ENCODE data around the gene TUSC2. TPM values are rescaled to one million over a fixed set of nuclear protein-coding genes. Genes with fewer than 3 reads are reported as not detected.

TUSC2 gene
- total and polyA plus RNA-seq, 2 of the 13 experiments (the other 11 are each of a cell fraction or from before 2014, with no cell fraction given), result 36.7 to 39.1 TPM

DNA sequence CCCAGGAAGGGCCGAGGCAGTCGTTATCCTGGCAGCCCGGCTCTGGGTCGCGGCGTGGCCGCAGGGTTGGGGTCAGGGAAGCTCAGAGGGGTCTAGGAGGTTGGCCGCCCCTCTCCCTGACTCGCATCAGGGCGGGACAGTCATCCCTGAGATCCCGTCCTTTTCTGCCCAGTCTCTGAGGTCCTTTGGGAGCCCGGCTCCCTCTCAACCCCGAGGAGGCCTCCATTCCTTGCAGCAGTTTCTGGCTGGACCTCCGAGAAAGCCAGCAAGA lies 6.0 kb downstream of the TUSC2 start (continued):
- TF ChIP-seq ZNF230 (CRISPR knock-in tag; IDR thresholded peaks at IDR 0.05) (no peak), MTF2 (CRISPR knock-in tag; IDR thresholded peaks at IDR 0.05; ENCODE audit: borderline replicate concordance) (no peak), PHF21A (CRISPR knock-in tag; IDR thresholded peaks at IDR 0.05) (peak; percentile 29), ZNF564 (CRISPR knock-in tag; IDR thresholded peaks at IDR 0.05) (0 out of 2 replicates have a peak, but pooled peaks have one; percentile 17), TARDBP (CRISPR knock-in tag; IDR thresholded peaks at IDR 0.05) (peak; percentile 49; the same call in 1 of the 2 replicates), PHF20 (CRISPR knock-in tag; IDR thresholded peaks at IDR 0.05) (no peak), NR2F1 (CRISPR knock-in tag; IDR thresholded peaks at IDR 0.05) (no peak), ZNF30 (CRISPR knock-in tag; IDR thresholded peaks at IDR 0.05) (no peak), HIVEP1 (CRISPR knock-in tag; IDR thresholded peaks at IDR 0.05) (peak; percentile 19; the same call in 1 of the 2 replicates), POLR2G (IDR thresholded peaks at IDR 0.05; ENCODE audit: low read depth, low read length) (peak; percentile 79), RBFOX2 (IDR thresholded peaks at IDR 0.05; ENCODE audit: low read depth, low read length) (peak; percentile 83), SRSF4 (IDR thresholded peaks at IDR 0.05; ENCODE audit: low read depth, low read length, poor library complexity, severe bottlenecking) (no peak), ZNF7 (CRISPR knock-in tag; IDR thresholded peaks at IDR 0.05) (no peak), SMAD3 (CRISPR knock-in tag; IDR thresholded peaks at IDR 0.05) (no peak), ZNF10 (CRISPR knock-in tag; IDR thresholded peaks at IDR 0.05; ENCODE audit: borderline replicate concordance, low read depth) (no peak), MAZ (IDR thresholded peaks at IDR 0.05; ENCODE audit: borderline replicate concordance, low read depth, low read length) (no peak), MAZ (CRISPR knock-in tag; IDR thresholded peaks at IDR 0.05; ENCODE audit: low read depth) (peak; percentile 48), NFKB2 (CRISPR knock-in tag; IDR thresholded peaks at IDR 0.05; ENCODE audit: borderline replicate concordance) (0 out of 2 replicates have a peak, but pooled peaks have one; percentile 3), RARA (CRISPR knock-in tag; IDR thresholded peaks at IDR 0.05) (no peak; the same call in 1 of the 2 replicates)
- TF ChIP-seq, protein P1, sequence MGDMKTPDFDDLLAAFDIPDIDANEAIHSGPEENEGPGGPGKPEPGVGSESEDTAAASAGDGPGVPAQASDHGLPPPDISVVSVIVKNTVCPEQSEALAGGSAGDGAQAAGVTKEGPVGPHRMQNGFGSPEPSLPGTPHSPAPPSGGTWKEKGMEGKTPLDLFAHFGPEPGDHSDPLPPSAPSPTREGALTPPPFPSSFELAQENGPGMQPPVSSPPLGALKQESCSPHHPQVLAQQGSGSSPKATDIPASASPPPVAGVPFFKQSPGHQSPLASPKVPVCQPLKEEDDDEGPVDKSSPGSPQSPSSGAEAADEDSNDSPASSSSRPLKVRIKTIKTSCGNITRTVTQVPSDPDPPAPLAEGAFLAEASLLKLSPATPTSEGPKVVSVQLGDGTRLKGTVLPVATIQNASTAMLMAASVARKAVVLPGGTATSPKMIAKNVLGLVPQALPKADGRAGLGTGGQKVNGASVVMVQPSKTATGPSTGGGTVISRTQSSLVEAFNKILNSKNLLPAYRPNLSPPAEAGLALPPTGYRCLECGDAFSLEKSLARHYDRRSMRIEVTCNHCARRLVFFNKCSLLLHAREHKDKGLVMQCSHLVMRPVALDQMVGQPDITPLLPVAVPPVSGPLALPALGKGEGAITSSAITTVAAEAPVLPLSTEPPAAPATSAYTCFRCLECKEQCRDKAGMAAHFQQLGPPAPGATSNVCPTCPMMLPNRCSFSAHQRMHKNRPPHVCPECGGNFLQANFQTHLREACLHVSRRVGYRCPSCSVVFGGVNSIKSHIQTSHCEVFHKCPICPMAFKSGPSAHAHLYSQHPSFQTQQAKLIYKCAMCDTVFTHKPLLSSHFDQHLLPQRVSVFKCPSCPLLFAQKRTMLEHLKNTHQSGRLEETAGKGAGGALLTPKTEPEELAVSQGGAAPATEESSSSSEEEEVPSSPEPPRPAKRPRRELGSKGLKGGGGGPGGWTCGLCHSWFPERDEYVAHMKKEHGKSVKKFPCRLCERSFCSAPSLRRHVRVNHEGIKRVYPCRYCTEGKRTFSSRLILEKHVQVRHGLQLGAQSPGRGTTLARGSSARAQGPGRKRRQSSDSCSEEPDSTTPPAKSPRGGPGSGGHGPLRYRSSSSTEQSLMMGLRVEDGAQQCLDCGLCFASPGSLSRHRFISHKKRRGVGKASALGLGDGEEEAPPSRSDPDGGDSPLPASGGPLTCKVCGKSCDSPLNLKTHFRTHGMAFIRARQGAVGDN (CRISPR knock-in tag; IDR thresholded peaks at IDR 0.05), result 0 out of 2 replicates have a peak, but pooled peaks have one; percentile 41
- TF ChIP-seq, protein P2, sequence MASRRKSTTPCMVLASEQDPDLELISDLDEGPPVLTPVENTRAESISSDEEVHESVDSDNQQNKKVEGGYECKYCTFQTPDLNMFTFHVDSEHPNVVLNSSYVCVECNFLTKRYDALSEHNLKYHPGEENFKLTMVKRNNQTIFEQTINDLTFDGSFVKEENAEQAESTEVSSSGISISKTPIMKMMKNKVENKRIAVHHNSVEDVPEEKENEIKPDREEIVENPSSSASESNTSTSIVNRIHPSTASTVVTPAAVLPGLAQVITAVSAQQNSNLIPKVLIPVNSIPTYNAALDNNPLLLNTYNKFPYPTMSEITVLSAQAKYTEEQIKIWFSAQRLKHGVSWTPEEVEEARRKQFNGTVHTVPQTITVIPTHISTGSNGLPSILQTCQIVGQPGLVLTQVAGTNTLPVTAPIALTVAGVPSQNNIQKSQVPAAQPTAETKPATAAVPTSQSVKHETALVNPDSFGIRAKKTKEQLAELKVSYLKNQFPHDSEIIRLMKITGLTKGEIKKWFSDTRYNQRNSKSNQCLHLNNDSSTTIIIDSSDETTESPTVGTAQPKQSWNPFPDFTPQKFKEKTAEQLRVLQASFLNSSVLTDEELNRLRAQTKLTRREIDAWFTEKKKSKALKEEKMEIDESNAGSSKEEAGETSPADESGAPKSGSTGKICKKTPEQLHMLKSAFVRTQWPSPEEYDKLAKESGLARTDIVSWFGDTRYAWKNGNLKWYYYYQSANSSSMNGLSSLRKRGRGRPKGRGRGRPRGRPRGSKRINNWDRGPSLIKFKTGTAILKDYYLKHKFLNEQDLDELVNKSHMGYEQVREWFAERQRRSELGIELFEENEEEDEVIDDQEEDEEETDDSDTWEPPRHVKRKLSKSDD (CRISPR knock-in tag; IDR thresholded peaks at IDR 0.05; ENCODE audit: low read depth), result no peak
- TF ChIP-seq, protein P3, sequence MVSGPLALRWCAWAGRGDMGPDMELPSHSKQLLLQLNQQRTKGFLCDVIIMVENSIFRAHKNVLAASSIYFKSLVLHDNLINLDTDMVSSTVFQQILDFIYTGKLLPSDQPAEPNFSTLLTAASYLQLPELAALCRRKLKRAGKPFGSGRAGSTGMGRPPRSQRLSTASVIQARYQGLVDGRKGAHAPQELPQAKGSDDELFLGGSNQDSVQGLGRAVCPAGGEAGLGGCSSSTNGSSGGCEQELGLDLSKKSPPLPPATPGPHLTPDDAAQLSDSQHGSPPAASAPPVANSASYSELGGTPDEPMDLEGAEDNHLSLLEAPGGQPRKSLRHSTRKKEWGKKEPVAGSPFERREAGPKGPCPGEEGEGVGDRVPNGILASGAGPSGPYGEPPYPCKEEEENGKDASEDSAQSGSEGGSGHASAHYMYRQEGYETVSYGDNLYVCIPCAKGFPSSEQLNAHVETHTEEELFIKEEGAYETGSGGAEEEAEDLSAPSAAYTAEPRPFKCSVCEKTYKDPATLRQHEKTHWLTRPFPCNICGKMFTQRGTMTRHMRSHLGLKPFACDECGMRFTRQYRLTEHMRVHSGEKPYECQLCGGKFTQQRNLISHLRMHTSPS (CRISPR knock-in tag; IDR thresholded peaks at IDR 0.05; ENCODE audit: low read depth), result no peak

Data from HepG2 (cell line).